Gastrocnemius medialis (tissue), 4 donors: ENCODE measurements around the gene FLT3LG. TPM values are rescaled to one million over a fixed set of nuclear protein-coding genes. Genes with fewer than 3 reads are reported as not detected.
"Not testable (repeated sequence)": the region's sequence is repeated elsewhere in the genome, so short reads cannot be mapped to it uniquely, and the experiment has no call there.

ENCODE experiments used
- ATAC-seq, 2 donors: fragments of 150-250 bp; one replicate each; pipeline ENCODE4 v1.9.1; 2016
- DNase-seq, 2 donors: peaks; one replicate each; pipeline ENCODE4 v3.0.0-alpha.2; 2019
- H3K27ac ChIP-seq, 4 donors: fragments of 200-600 bp; sonication (generic); 1 replicate in 1 of 4; 2 replicates in 3 of 4; pipeline ENCODE4 v1.5.1; 2016 to 2018; ENCODE audit warnings: mild to moderate bottlenecking in 2 of 4, moderate library complexity in 1 of 4
- H3K27me3 ChIP-seq, 3 donors: fragments of 200-600 bp; sonication (generic) in 2 of 3; 1 replicate in 1 of 3; 2 replicates in 2 of 3; pipeline versions ENCODE4 v1.5.1 to v1.6.0; 2016 to 2019; ENCODE audit warnings: mild to moderate bottlenecking in 1 of 3, moderate library complexity in 1 of 3
- H3K36me3 ChIP-seq, 2 donors: fragments of 200-600 bp; sonication (generic) in 1 of 2; one replicate each; pipeline ENCODE4 v1.5.1; 2017 to 2018
- H3K4me1 ChIP-seq, 2 donors: fragments of 200-600 bp; sonication (generic) in 1 of 2; one replicate each; pipeline ENCODE4 v1.5.1; 2016 to 2017; ENCODE audit warnings: mild to moderate bottlenecking in 2 of 2
- H3K4me3 ChIP-seq, 4 donors: fragments of 200-600 bp; sonication (generic) in 3 of 4; 1 replicate in 1 of 4; 2 replicates in 3 of 4; pipeline ENCODE4 v1.5.1; 2016 to 2019; ENCODE audit warnings: mild to moderate bottlenecking in 2 of 4
- H3K9me3 ChIP-seq, 3 donors: fragments of 200-600 bp; sonication (generic) in 2 of 3; 1 replicate in 1 of 3; 2 replicates in 2 of 3; pipeline ENCODE4 v1.5.1; 2016 to 2019
- CTCF ChIP-seq, 5 experiments: fragments of 450-650 bp in 3 of 5; fragments of 200-600 bp in 2 of 5; sonication (generic) in 2 of 5; IDR thresholded peaks in 4 of 5; conservative IDR thresholded peaks in 1 of 5; 1 replicate in 4 of 5; 2 replicates in 1 of 5; pipeline ENCODE4 v1.5.1; 2016 to 2019; ENCODE audit warnings: antibody characterized with exemption in 5 of 5, mild to moderate bottlenecking in 3 of 5, moderate library complexity in 3 of 5
- POLR2A ChIP-seq, 2 donors: fragments of 450-650 bp; IDR thresholded peaks; one replicate each; pipeline ENCODE4 v1.6.1; 2017; ENCODE audit warnings: antibody characterized with exemption in 2 of 2, mild to moderate bottlenecking in 2 of 2, moderate library complexity in 2 of 2
- in situ Hi-C, 4 donors: fragments of 200-750 bp; cut with MboI; loops; one replicate each; pipeline versions ENCODE4 v1.15.0 to v1.8.0; 2017; ENCODE audit warnings: low sequenced_read_pairs in 4 of 4
- intact Hi-C: fragments of 100-400 bp; cut with DNase I; formaldehyde crosslinking; loops from one replicate; pipeline ENCODE4 v1.15.1; 2023; ENCODE audit warnings: low total_unique reads
- total RNA-seq, 4 donors: library from RNA; depleted of rRNA; stranded (reverse); fragments of >200 nt; gene quantifications; one replicate each; pipeline versions ENCODE4 v1.1.0 to v1.2.3, GENCODE V29; 2016

FLT3LG gene
- total RNA-seq, 4 donors from 2014 or later: 0.91 to 2.7 (median 1.2) TPM

DNA sequence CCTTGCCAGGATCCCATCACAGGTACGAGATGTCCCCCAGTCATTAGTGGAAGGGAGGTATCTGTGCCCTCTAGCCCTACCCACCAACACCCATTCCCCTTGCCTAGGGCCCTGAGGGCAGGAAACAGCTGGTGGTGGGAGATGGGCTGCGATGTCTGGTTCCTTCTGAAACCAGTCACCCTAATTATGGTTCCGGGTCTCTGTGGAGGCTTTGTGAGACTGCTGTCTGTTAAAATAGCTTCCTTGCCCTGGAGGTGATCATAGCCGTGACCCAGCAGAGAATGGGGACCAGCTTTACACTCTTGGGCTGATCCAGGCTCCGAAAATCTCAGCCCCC lies 15.5 kb upstream of the FLT3LG start:
- peak overlapping the region; percentile 57 to 72 (median 60) for H3K27ac ChIP-seq
- H3K4me3 ChIP-seq: no peak overlapping the region
- H3K4me1 ChIP-seq: peaks cover 10 to 17% of the 10 kb centered on the region in 2 donors
- ATAC-seq (no peak), DNase-seq (no peak)
- in situ Hi-C loops: no loop called here
- H3K36me3 ChIP-seq: no peaks in the 10 kb centered on the region
- TF ChIP-seq POLR2A (IDR thresholded peaks at IDR 0.05) (no peak), CTCF (IDR thresholded peaks at IDR 0.05 in 4 of 5, conservative IDR thresholded peaks at IDR 0.05 in 1 of 5) (no peak)
- no peaks in the 10 kb centered on the region for H3K9me3 ChIP-seq
- H3K27me3 ChIP-seq: no peaks in the 10 kb centered on the region
- intact Hi-C loops: no loop called here

- no peak for ATAC-seq
- no peak for DNase-seq
- intact Hi-C loops (no loop called here), in situ Hi-C loops (no loop called here)
- TF ChIP-seq POLR2A (IDR thresholded peaks at IDR 0.05) (no peak), CTCF (IDR thresholded peaks at IDR 0.05 in 4 of 5, conservative IDR thresholded peaks at IDR 0.05 in 1 of 5) (no peak)
- Histone ChIP-seq H3K9me3 (no peaks in the 10 kb centered on the region), H3K27me3 (no peaks in the 10 kb centered on the region), H3K36me3 (no peaks in the 10 kb centered on the region), H3K4me1 (peaks cover 2 to 9% of the 10 kb centered on the region in 2 donors), H3K27ac (no peak overlapping the region), H3K4me3 (no peak overlapping the region)
These were observed 14.6 kb upstream of the FLT3LG start for GRCh38 chr19:49459388-49459787.

DNA sequence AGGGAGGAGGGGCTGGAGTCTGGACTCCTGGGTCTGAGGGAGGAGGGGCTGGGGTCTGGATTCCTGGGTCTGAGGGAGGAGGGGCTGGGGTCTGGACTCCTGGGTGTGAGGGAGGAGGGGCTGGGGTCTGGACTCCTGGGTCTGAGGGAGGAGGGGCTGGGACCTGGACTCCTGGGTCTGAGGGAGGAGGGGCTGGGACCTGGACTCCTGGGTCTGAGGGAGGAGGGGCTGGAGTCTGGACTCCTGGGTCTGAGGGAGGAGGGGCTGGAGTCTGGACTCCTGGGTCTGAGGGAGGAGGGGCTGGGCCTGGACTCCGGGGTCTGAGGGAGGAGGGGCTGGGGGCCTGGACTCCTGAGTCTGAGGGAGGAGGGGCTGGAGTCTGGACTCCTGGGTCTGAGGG lies 12.9 kb upstream of the FLT3LG start:
- H3K9me3 ChIP-seq, ATAC-seq, H3K36me3 ChIP-seq, H3K27ac ChIP-seq, H3K4me1 ChIP-seq, H3K27me3 ChIP-seq, H3K4me3 ChIP-seq, DNase-seq, intact Hi-C loops, in situ Hi-C loops: not testable (repeated sequence)

DNA sequence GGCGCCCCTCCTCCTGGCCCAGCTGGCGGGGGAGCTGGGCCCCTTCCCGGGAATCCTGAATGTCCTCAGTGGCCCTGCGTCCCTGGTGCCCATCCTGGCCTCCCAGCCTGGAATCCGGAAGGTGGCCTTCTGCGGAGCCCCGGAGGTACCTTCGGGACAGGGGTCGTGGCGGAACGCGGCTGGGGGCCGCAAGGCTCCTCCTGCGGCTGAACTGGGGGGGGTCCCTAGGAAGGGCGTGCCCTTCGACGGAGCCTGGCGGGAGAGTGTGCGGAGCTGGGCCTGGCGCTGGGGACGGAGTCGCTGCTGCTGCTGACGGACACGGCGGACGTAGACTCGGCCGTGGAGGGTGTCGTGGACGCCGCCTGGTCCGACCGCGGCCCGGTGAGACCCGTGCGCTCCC lies 12.4 kb upstream of the FLT3LG start:
- Histone ChIP-seq H3K9me3 (no peaks in the 10 kb centered on the region), H3K36me3 (no peaks in the 10 kb centered on the region), H3K27ac (no peak overlapping the region), H3K27me3 (no peaks in the 10 kb centered on the region), H3K4me3 (no peak overlapping the region), H3K4me1 (peaks cover 0 to 3% of the 10 kb centered on the region in 2 donors)
- intact Hi-C loops (no loop called here), in situ Hi-C loops (no loop called here)
- no peak for ATAC-seq
- no peak for DNase-seq
- TF ChIP-seq POLR2A (IDR thresholded peaks at IDR 0.05): no peak
- TF ChIP-seq CTCF (IDR thresholded peaks at IDR 0.05 in 4 of 5, conservative IDR thresholded peaks at IDR 0.05 in 1 of 5): no peak

GRCh38 chr19:49462492-49462891 lies 11.5 kb upstream of the FLT3LG start:
- ATAC-seq: no peak
- TF ChIP-seq POLR2A (IDR thresholded peaks at IDR 0.05): no peak
- no peak for TF ChIP-seq CTCF (IDR thresholded peaks at IDR 0.05 in 4 of 5, conservative IDR thresholded peaks at IDR 0.05 in 1 of 5)
- in situ Hi-C loops: no loop called here

More at GRCh38 chr19:49462492-49462891, 11.5 kb upstream of the FLT3LG start:
- Histone ChIP-seq H3K27me3 (no peaks in the 10 kb centered on the region), H3K9me3 (no peaks in the 10 kb centered on the region), H3K36me3 (no peaks in the 10 kb centered on the region), H3K27ac (no peak overlapping the region), H3K4me1 (no peaks in the 10 kb centered on the region), H3K4me3 (no peak overlapping the region)
- intact Hi-C loops: no loop called here
- no peak for DNase-seq
